Fibroblast of villous mesenchyme (primary cell): Measurements from ENCODE around the gene TMPRSS13. TPM values are rescaled to one million over a fixed set of nuclear protein-coding genes. Genes with fewer than 3 reads are reported as not detected.

ENCODE experiments used
- DNase-seq: peaks from one replicate; pipeline ENCODE4 v3.0.0-alpha.2; 2010; ENCODE audit warnings: low read depth
- H3K4me3 ChIP-seq: 2 replicates; pipeline ENCODE4 v1.5.1; 2011; ENCODE audit warnings: low read depth, mild to moderate bottlenecking, low read length
- total RNA-seq: library from RNA; depleted of rRNA; stranded (reverse); fragments of >200 nt; gene quantifications from 2 replicates; pipeline ENCODE4 v1.2.3, GENCODE V29; 2012
- TF ChIP-seq, protein P1 (sequence below): IDR thresholded peaks from 2 replicates; pipeline ENCODE4 v1.5.1; 2012; ENCODE audit warnings: low read depth, mild to moderate bottlenecking, low read length; ENCODE audit not compliant: insufficient read depth

TMPRSS13 gene
- total RNA-seq, 1 donor = not detected

DNA sequence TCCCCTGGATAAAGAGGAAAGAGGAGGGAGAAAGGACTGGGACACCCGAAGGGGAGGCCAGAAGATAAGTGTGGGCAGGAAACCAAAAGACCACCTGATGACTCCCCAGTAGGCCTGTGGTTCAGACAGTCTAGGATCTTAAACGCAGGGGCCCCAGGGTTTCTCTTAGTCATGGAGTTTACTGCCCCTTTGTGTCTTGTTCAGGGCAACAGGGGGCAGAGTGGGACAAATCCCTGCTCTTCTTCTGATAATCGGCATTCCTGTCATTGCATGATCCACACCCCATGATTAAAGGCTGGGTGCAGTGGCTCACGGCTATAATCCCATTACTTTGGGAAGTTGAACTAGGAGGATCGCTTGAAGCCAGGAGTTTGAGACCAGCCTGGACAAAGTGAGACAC lies 4.7 kb upstream of the TMPRSS13 start:
- DNase-seq = no peak
- no peak overlapping the region for H3K4me3 ChIP-seq
- TF ChIP-seq, protein P1, sequence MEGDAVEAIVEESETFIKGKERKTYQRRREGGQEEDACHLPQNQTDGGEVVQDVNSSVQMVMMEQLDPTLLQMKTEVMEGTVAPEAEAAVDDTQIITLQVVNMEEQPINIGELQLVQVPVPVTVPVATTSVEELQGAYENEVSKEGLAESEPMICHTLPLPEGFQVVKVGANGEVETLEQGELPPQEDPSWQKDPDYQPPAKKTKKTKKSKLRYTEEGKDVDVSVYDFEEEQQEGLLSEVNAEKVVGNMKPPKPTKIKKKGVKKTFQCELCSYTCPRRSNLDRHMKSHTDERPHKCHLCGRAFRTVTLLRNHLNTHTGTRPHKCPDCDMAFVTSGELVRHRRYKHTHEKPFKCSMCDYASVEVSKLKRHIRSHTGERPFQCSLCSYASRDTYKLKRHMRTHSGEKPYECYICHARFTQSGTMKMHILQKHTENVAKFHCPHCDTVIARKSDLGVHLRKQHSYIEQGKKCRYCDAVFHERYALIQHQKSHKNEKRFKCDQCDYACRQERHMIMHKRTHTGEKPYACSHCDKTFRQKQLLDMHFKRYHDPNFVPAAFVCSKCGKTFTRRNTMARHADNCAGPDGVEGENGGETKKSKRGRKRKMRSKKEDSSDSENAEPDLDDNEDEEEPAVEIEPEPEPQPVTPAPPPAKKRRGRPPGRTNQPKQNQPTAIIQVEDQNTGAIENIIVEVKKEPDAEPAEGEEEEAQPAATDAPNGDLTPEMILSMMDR = no peak

DNA sequence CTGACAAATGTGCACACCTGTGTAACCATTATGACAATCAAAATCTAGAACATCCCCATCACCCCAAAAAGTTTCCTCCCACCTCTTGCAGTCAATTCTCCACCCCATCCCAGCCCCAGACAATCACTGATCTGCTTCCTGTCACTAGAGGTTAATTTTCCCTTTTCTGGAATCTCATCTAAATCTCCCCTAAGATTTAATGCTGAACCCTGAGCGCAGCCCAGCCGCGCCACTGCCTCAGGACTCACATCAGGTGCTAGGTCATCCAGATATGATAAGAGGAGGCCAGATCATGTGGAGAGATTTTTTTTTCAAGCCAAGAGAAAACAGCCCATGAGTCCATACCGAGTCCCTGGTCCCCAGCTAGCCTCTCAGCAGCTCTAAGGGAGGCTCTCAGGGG lies 4.3 kb upstream of the TMPRSS13 start:
- no peak for DNase-seq
- no peak overlapping the region for H3K4me3 ChIP-seq
- TF ChIP-seq, protein P1 = no peak

DNA sequence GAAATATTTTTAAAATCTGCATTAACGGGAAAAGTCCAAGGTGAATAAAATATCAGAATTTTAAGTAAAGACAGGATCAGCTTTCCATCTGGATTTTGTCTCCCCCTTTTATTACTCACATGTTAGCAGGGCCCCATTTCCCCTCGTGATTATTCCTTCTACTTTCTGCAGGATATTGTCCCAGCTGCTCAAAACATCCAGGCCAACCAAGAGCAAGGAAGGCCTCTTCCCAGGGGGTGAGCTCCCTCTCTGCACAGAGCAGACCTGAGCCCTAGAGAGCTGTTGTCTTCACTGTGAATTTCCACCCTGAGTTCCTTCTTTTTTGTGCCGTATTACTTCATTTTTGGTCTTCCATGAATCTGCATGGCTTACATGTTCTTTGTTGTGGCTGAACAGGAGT lies 3.7 kb upstream of the TMPRSS13 start:
- no peak overlapping the region for H3K4me3 ChIP-seq

DNA sequence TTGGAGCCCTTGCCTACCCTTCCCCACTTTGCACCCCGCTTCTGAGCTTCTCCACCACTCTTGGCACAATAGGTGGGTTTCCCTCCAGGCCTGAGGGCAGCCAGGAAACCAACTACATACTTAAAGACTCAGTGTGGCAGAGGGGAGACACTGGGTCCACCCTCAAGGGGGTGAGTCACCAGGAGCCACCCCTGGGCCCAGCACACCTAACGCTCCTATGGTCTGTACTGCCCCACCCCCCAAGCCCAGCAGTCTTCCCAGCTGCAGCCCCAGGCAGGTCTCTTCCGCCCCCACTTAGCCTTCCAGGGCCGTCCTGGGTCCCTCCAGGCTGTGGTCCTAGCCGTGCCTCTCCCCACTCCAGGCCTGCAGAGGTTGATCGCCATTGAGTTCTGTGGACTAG lies 3.2 kb upstream of the TMPRSS13 start:
- TF ChIP-seq, protein P1 = no peak
- DNase-seq = no peak

More for the DNA sequence above, 3.7 kb upstream of the TMPRSS13 start:
- DNase-seq = no peak
- TF ChIP-seq, protein P1 = no peak

DNA sequence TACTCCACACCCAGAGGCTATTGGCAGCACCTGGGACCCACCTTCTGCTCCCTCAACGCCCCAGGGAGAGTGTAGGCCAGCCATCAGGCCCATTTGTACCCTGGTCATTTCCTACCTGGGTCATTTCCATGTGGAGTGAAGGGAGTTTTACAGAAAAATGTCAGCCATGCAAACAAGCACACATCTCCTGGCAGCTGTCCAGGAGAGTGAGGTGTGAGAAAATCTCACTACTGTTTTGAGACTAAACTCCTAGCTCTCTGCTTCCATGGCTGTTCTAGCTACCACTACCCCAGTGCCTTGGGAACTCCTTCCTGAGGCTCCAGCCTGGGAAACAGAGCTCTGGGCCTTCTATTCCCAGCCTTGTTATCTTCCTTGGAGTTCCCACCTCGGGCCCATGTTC lies 2.8 kb upstream of the TMPRSS13 start:
- DNase-seq = no peak
- no peak overlapping the region for H3K4me3 ChIP-seq
- TF ChIP-seq, protein P1 = no peak

More for the DNA sequence above, 3.2 kb upstream of the TMPRSS13 start:
- no peak overlapping the region for H3K4me3 ChIP-seq

DNA sequence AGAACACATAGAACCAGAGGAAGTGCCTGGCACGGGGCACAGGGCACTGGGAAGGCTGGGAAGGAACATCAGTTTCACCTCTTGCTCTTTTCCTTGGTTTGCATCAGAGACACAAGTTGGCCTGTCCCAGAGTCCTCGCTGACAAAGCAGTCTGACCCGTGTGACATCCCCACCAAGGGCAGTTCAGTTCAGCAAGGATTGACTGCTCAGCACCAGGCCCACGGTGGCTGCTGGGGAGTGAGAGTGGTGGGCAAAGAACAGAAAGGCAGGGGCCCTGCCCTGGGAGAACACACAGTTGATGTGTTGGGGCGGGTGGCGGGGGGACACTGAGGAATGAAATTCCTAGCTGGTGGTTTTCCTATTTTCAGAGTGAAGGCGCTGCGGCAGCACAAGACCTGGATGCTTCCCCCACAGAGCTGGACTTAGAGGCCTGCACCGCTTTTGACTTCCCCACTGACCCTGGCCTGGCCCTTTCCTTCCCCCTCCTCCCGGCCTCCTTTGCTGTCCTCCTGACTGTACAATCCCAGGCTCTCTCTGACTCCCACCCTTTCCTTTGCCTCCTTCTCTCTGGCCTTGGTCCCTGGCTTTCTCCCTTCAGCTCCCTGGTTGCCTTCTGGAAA lies 2.2 kb upstream of the TMPRSS13 start:
- no peak overlapping the region for H3K4me3 ChIP-seq
- DNase-seq = no peak
- TF ChIP-seq, protein P1 = no peak
